CD4-positive, alpha-beta T cell treated with Interleukin-15 for 1 hour (primary cell): ENCODE data around the gene HSPA12A.

Experiments used
- DNase-seq: peaks from one replicate; pipeline ENCODE4 v3.0.0-alpha.2; 2020

Gene HSPA12A

DNA sequence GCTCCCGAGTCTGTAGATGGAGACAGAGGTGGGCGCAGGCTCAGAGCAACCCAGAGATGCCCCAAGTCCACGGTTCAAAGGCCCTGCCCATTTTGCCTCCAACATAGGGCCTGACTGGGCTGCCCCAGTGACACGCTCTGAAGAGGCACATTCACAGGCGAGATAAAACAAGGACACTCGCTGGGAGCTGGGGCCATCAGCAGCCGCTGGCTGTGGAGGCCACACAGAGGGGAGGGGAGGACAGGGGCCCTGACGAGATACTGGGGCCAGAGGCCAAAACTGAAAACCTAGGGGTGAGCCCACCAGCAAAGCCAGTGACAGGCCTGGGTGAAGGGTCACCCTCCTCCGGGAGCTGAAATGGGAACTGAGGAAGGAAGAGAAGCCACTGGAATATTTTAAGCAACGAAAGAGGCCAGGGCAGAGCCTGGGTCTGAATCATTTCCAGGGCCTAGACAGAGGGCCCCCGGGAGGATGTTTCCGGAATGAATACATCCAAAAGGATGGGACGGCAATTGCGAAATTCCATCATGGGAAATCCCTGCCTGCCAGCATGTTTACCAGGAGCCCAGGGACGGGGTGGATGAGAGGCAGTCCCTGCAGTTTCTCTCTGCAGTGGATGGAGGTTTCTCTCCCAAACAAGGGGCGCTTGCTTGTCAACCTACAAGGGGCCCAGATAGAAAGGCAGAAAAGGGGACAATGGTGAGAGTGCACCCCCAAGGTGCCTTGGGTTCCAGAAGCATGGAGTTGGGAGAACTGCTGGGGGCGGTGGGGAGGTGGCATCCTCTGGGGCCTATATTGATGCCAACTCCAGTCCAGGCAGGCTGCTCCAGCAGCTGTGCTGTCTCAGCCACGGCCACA is 29.0 kb upstream of the HSPA12A start:
- DNase-seq = no peak

DNA sequence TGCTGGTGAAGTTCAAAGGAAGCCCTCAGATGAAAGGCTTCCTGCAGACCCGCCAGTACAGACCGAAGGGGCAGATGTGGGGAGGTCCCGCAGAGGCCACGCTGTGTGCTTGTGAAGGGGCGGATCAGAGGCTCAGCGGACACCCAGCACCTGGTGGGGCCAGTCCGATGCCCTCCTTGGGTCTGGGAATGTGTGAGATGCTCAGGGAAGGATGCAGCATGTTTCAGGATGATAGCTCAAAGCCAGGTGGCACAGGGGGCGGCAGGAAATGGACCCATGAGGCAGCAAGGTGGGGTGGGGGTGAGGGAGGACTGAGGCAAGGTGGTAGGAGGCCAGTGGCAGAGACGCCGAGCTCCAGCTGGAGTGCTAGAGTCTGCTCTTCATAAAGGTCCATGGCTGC is 27.9 kb upstream of the HSPA12A start:
- no peak for DNase-seq

DNA sequence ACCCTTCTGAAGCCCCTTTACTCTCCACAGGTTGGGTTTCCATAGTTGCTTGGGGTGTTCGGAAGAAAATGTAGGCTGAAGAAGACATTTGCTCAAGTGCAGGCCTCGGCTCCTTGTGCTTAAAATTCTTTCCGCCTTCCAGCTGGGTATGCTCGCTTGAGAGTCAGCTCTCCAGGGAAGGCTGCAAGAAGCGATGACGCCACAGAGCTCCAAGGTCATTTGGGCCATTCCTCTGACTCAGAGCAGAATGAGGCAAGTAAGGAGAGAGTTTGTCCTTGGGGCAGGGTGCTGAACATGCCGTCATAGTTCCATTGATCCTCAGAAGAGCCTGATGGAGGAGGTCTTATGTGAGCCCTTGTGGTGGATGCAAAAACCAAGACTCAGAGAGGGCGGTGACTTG is 27.4 kb upstream of the HSPA12A start:
- no peak for DNase-seq

DNA sequence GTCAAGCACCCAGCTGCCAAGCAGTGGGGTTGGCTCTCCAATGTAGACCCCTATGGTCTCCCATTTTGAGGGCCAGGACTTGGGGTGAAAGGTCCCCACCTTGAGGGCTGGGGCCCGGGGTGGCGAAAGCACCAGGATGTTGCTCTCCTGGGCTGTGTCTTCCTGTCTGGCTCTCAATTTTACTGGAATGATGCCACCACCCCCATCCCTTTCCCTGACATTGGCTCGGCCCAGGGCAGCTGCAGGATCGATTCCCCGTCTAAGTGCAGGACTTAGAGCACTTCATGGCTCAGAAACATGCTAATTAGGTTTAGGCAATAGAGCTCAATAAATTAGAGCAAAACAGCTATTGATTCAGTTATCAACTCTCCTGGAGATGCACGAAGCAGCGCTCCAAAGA is 27.0 kb upstream of the HSPA12A start:
- DNase-seq = no peak

DNA sequence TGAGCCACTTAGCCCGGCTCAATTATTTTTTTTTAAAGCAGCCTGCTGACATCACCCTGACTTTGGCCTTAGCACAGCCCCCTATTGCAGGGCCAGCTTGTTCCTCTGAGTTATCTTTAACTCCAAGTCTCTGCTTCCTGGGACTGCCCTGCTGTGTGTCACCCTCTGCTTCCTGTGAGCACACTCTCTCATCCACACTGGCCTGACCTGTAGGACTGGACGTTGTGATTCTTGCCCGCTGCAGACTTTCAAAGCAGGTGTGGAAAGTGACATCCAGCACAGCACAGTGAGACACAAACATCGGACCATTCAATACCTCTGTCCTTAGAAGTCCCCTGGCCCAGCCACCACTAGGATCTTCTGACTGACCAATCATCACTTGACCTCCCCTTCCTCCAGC is 26.4 kb upstream of the HSPA12A start:
- no peak for DNase-seq

DNA sequence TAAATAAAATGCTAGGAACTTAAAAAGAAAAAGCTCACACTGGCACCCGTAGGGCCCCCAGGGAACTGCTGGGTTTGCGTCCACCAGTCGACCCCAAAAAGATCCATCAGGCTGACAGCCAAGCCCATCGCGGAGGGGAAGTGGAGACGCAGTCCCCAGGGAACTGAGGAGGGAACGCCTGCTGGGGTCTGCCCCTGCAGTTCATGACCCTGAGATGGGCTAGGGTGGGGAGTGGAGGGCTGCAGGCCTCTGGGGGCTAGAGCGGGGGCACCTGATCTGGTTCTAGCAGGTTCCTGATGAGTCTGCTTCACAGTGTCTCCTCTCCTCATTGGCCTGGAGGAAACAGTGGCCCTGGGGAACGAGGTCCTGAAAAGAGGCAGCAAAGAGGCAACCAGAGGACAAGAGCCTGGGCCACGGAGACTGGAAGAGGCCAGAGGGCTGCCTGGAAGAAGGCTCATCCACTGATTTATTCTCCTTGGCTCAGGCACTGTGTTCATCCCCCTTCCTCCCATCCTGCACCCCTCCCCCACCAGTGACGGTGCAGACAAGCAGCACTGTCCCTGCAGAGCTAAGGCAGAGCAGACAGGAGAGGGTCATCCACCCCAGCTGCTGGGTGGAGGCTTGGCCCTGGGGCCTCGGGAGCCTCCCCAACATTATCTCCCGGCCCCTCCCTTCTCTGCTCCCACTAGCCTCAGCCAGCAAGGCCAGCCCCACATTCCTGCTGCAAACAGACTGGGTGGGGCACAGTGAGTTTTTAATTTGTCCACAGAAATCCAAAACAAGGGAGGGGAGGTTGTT is 24.7 kb upstream of the HSPA12A start:
- DNase-seq = no peak

DNA sequence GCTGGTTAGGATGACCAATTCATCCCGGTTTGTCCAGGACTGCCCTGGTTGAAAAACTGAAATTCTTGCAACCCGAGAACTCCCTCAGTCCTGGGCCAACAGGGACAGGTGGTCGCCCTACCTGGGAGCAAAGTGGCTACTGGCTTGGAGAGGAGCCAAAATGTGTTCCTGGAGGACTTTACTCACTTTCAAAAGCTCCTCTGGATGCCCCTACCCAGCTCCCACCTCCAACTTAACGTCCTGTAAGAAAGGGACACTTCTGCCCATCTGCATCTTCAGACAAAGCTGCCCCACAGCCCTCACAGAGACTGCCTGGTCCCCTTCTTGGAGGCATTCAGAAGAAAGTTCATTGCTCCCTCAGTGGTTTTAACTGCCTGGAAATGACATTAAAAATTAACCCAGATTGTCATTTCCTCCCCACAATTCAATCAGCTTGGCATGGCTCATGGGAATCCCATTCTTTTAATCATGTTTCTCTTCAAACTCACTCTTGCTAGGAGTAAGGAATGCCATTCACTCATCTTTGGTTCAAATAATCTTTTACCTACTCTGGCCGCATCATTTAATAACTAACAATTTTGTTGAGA is 24.0 kb upstream of the HSPA12A start:
- DNase-seq = no peak

DNA sequence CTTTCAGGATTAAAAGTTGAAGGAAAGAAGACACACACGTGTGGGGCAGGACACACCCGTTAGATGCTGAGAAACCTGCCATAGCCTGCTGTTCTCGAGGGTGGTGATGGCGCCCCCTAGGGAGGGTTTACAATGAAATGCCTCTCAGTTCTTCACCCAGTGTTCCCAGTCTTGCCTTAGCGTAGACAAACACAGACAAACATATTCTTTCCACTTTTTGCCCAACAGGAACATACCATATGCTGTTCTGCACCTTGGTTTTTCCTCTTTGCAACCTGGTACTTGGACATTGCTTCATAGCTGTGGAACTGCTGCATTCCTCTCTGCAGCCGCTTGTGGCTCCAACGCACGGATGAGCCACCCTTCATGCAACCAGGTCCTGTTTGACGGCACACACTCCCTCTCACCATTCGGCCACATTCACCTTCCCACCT is 23.3 kb upstream of the HSPA12A start:
- no peak for DNase-seq

DNA sequence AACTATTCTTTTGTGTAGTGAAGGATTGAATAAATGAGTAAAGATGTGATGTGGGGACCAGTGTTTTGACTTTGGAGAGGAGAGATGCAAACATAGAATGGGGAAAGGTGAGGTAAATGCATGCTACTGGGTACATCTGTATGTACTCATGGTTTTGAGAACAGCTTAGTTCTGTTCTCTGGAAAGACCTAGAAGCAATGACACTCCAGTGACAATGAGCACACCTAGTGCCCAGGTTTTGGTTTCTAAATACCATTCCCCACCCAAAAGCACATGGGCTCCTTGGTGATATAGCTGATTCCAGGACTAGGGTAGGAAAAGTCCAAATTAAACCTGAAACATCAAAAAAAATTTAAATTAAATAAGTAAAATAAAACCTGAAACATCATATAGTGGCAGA is 22.6 kb upstream of the HSPA12A start:
- no peak for DNase-seq

DNA sequence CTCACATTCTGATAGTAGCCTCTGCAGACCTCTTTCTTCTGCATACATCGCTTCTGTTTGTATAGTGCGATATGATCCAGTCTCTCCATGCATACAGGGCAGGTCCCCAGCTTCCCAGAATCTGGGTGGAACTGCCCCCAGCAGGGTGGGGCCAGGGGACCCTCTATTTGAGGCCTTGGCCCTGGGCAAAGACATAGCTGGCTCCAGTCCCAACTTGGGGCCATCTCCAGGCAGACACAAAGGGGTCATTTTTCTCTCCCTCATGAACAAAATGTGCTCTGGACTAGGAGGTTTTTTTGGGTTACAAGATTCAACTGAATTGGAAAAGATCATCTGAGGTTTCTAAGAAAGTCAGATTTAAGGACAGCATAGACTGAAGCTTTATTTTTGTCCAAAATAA is 21.1 kb upstream of the HSPA12A start:
- no peak for DNase-seq

DNA sequence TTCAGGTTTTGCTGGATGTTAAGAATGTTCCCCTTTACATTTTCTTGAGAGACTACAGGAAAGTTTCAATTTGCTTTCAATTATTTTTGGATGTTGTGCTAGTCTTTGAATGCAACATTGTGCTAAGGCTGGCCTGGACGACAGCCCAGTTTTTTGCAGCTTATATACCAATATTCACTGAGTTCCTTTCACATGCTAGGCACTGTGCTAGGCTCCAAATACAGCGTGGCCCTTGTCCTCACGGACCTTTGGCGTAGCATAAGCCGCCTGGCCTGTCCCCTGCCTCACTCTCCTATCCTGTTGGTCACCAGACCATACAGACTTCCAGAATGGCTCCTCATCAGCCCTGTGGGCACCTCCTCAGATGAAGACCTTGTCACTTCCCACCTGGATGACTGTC is 19.5 kb upstream of the HSPA12A start:
- DNase-seq = no peak

DNA sequence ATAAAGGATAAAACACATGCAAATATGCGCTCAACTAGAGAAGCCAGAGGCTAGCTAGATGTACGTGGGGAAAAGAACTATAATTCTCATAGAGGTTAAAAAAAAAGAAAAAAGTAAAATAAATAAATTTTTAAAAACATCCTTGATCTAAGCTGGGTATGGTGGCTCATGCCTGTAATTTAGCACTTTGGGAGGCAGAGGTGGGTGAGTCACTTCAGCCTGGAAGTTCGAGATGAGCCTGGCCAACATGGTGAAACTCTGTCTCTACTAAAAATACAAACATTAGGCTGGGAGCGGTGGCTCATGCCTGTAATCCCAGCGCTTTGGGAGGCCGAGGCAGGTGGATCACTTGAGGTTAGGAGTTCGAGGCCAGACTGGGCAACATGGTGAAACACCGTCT is 18.6 kb upstream of the HSPA12A start:
- DNase-seq = no peak

DNA sequence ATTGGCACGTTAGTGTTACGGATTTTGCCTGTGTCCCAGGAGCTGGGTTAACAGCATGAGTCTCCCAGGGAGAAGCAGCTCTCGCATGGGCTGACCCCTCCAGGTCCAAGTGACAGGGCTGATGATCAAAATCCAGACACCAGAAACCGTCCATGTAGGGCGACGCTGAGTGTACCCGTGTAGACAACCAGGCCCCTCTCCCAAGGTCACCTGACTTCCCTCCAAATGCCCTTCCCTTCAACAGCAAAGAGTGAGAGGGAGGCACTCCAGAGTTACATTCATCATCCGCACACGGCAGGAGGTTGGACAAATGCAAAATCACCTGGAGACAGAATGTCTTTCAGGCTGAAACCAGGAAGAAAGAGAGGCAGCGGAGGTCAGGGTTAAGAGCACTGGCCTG is 14.9 kb upstream of the HSPA12A start:
- DNase-seq = no peak

DNA sequence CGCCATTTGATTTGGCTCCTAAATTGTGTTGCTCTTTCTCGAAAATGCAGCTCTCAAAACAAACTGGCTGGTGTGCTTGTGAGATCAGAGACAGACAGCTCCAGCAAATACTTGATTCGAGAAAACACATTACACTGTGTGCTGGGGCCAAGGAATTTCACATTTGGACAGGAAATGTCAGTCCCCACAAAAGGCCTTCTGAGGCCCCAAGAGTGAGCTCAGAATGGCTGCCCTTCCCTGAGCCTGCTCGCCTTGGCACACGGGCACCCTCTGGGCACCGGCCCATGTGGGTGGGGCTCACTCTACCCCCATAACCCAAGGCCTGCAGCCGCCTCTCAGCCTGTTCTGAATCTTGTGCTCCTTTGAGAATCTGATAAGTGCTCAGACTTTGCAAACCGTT is 13.9 kb upstream of the HSPA12A start:
- DNase-seq = no peak

DNA sequence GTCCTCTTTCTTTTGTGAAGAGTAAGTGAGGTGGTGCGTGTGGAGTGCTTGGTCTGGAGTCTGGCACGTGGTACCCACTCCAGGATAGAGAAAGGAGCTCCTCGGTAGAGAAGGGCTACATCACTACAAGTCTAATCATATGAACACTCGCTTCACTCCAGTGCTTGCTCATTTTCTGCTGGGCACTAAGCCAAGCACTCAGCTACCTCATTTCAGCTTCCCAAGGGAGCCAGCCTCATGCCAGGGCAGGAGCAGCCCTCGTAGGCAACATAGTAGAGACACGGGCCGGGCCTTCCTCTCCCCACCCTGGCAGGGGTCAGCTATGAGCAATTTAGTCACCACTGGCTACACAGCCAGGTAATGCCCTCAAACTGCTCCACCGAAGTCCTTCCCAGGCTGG is 11.4 kb upstream of the HSPA12A start:
- DNase-seq = no peak

DNA sequence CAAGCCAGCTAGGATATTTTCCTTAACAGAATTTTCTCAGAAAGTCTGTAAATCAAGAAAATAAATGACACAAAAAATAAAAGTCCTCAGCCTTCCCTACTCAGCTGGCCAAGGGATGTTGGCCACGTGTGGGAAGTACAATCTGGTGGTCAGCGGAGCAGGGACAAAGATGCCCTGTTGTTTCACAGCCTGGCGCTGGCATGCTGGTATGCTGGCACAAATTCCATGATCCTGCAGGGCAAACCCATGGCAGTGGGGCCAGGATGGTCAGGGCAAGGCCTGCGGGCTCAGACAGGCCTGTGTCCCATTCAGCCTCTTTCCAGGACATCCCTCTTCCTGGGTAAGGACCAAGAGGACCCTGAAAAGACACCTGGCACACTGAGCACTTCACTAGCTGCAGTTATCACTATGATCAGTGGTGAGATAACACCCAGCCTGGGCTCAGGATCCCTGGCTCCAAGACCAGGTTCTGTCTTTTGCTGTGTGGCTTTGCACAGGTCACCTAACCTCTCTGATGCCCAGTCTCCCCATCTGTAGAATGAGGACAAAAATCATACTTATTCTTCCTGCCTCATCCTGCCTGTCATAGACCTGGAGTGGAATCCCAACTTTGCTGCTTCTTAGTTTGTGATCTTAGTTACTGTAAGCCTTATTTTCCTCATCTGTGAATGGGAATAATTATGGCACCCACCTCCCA is 10.8 kb upstream of the HSPA12A start:
- no peak for DNase-seq

DNA sequence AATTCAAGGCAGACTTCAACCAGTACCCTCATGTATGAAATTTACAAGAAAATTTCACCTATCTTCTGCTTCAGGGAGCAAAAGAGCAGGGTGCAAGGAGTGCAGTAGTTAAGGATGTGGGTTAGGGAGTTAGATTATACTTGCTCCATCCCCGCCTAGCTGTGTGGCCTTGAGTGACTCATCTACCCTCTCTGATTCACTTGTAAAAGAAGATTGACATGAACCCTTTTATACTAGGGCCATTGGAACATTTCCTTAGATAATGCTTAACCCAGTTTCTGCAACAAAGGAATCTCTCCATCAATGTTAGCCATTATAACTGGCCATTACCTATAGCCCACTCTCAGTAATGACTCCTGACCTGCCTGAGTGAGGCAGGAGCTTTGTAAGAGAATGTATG is 10.2 kb upstream of the HSPA12A start:
- no peak for DNase-seq

DNA sequence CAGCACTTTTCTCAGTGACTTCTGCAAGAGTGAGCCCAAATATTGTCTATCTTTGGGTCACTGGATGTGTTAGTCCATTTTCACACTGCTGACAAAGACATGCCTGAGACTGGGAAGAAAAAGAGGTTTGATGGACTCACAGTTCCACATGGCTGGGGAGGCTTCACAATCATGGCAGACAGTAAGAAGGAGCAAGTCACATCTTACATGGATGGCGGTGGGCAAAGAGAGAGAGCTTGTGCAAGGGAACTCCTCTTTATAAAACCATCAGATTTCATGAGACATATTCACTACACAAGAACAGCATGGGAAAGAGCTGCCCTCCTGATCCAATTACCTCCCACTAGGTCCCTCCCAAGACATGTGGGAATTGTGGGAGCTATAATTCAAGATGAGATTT is 6.1 kb upstream of the HSPA12A start:
- no peak for DNase-seq

DNA sequence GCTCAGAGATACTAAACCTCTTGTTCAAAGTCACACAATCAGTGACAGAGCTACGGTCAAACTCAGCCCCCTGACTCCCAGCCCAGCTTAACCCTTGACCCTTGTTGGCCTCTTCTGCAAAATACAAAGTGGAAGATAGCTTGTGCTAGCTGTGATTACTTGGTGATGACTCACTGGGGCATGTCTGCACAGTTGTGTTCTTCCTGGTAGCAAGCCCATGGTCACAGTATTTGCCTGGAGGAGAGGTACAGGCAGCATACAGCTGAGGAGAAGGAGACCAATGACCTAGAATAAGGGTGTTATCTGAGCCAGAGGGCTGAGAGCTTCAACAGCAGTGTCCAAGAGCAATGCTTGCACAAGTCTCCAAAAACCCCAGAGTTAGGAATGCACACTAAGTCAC is 5.7 kb upstream of the HSPA12A start:
- DNase-seq = no peak

DNA sequence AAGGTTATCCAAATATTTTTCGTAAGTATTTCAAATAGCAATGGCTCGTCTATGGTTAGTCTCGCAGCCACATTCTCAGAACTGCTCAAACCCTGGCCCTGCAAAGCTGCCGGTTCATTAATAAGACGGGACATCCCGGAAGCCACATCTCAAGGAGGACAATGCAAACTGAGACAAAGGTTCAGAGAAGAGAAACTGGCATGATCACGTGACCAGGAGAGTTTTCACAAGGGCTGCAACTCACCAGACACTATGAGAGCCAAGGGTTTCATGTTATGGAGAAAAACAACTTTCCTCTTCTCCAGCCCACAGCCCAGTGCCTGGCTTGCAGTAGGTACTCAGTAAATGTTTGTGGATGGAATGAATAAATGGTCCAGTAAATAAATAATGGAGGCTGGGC is 5.0 kb upstream of the HSPA12A start:
- DNase-seq = no peak

DNA sequence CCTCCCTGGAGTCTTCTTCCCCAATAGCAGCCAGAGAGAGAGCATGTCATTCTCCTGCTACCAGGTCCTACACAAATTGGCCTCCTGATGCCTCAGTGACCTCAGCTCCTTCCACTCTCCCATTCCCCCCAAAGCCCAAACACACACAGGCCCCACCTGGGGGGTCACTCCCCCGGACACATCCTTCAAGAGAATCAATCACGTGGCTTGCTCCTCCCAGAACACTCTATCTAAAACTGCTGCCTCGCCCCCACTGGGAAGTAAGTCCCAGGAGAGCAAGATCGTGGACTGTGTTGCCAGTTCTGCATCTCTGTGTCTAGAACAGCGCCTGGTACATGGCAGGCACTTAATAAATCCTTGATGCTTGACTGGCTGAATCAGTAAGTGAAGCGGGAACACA is 2.5 kb upstream of the HSPA12A start:
- DNase-seq = no peak

DNA sequence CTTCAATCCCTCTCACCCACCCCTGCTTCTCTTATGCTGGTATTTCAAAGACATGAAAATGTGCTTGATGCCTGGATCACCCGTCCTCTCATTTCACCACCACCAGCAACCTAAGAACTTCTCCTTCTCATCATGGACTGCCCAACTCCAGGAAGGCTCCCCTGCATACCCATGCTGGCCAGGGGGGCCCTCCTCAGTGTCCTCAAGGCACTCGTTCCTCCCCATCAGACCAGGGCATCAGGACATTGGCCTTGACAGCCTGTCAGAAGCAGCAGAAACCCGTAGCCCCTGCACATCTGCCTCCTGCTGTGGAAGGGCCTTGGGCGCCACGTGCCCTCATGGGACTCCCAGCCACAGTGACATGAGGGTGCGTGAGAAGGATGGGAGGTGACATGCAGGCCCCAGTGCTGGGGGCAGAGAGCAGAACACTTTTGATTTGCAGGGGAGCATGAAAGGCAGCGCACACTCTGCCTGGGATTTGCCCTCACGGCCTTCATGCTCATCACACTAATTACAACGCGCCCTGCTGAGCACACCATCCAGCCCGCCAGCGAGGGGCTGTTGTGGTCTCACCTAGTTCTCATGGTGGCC is 1.9 kb upstream of the HSPA12A start:
- no peak for DNase-seq
